KMS-11 (cell line): ENCODE data around the gene LILRB1.

Source experiments
- H2AFZ ChIP-seq: fragments of 200-600 bp; sonication (generic); 2 replicates; pipeline ENCODE4 v1.6.1; 2016; ENCODE audit warnings: antibody characterized with exemption, mixed run types, low read depth
- H3K27ac ChIP-seq: fragments of 200-600 bp; sonication (generic); 2 replicates; pipeline ENCODE4 v1.6.1; 2016; ENCODE audit warnings: mild to moderate bottlenecking, mixed run types
- H3K27me3 ChIP-seq: fragments of 200-600 bp; sonication (generic); 2 replicates; pipeline ENCODE4 v1.6.1; 2017; ENCODE audit warnings: mild to moderate bottlenecking, low read depth, mixed run types, moderate library complexity; ENCODE audit not compliant: insufficient read depth
- H3K36me3 ChIP-seq: fragments of 200-600 bp; sonication (generic); 2 replicates; pipeline ENCODE4 v1.6.1; 2017; ENCODE audit warnings: mild to moderate bottlenecking, mixed run types; ENCODE audit not compliant: insufficient read depth
- H3K4me1 ChIP-seq: fragments of 200-600 bp; sonication (generic); 2 replicates; pipeline ENCODE4 v1.6.1; 2016; ENCODE audit warnings: mild to moderate bottlenecking, low read depth, mixed run types; ENCODE audit not compliant: poor library complexity, severe bottlenecking
- H3K4me2 ChIP-seq: fragments of 200-600 bp; sonication (generic); 2 replicates; pipeline ENCODE4 v1.7.0; 2016; ENCODE audit warnings: mild to moderate bottlenecking, mixed run types
- H3K4me3 ChIP-seq: fragments of 200-600 bp; sonication (generic); IDR thresholded peaks from 2 replicates; pipeline ENCODE4 v1.6.1; 2017; ENCODE audit warnings: low read depth, low read length, mixed read lengths; ENCODE audit not compliant: insufficient read depth
- H3K79me2 ChIP-seq: fragments of 200-600 bp; sonication (generic); 2 replicates; pipeline ENCODE4 v1.6.1; 2016; ENCODE audit warnings: low read depth, mixed run types; ENCODE audit not compliant: insufficient read depth
- H3K9ac ChIP-seq: fragments of 200-600 bp; sonication (generic); 2 replicates; pipeline ENCODE4 v1.6.1; 2016; ENCODE audit warnings: mild to moderate bottlenecking, mixed run types
- H4K20me1 ChIP-seq: fragments of 200-600 bp; sonication (generic); 2 replicates; pipeline ENCODE4 v1.6.1; 2016; ENCODE audit warnings: mild to moderate bottlenecking, mixed run types; ENCODE audit not compliant: insufficient read depth
- CTCF ChIP-seq: fragments of 200-600 bp; sonication (generic); conservative IDR thresholded peaks from 2 replicates; pipeline ENCODE4 v1.6.1; 2017; ENCODE audit warnings: low read depth, mild to moderate bottlenecking, antibody characterized with exemption, low read length, moderate library complexity, mixed read lengths

The LILRB1 gene

DNA sequence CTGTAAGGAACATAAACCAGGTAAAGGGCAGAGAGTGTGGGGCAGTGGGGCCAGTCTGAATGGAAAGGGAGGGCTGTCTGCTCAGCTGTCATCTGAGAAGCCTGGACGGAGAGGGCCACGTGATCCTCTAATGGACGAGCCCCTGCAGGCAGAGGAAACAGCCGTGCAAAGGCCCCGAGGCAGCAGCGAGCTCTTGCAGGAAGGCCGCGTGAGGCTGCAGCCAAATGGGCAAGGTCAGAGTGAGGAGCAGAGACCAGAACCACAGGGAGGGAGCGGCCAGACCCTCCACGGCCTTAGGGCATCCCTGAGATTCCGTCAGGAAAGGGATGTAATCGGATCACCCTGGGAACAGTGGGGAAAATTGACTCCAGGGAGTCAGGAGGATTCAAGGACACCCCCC is 36.9 kb downstream of the LILRB1 start:
- Histone ChIP-seq H3K27ac (no peak overlapping the region), H3K27me3 (no peaks in the 10 kb centered on the region; the same call in 1 of the 2 replicates)

GRCh38 chr19:54668353-54668752 is 38.1 kb downstream of the LILRB1 start:
- no peaks in the 10 kb centered on the region; the same call in 1 of the 2 replicates for H3K27me3 ChIP-seq
- H4K20me1 ChIP-seq: no peaks in the 10 kb centered on the region

More for the DNA sequence above, 36.9 kb downstream of the LILRB1 start:
- H3K36me3 ChIP-seq: no peaks in the 10 kb centered on the region
- no peak for TF ChIP-seq CTCF
- no peak overlapping the region for H3K9ac ChIP-seq
- H3K4me1 ChIP-seq: no peaks in the 10 kb centered on the region
- H4K20me1 ChIP-seq: no peaks in the 10 kb centered on the region
- H3K79me2 ChIP-seq: no peaks in the 10 kb centered on the region
- H2AFZ ChIP-seq: no peak overlapping the region
- no peak overlapping the region for H3K4me2 ChIP-seq
- no peak overlapping the region for H3K4me3 ChIP-seq

DNA sequence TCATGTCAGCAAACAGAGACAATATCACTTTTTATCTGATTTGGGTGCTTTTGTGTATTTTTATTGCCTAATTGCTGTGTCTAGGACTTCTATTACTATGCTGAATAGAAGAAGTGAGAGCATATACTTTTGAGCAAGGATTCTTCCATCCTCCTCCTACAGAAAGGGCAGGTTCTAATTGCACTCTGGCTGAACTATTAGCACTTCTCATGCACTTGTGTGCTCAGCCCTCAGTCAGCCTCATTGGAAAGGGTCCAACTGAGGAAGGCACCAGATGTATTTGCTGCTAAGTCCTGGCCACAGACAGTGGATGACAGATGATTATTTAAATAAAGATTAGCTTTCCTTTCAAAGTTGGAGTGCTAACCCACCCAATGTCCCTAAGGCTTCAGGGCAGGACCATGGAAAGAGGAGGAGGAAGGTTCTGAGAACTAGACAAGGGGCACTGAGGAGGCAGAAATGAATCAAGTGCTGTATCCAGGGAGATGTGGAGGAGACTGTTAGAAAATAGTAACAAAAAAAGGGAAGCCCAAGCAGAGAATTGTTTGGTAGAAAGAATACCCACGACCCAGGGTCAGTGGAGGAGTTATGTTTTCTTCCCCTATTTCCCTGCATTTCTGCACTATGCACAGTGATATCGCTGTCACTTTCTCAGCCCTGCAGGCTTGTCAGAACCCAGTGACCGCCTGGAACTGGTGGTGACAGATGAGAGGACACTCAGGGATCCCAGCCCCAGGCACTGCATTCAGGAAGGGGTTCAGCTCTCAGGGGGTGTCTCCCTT is 40.5 kb downstream of the LILRB1 start:
- no peaks in the 10 kb centered on the region for H3K79me2 ChIP-seq
- no peak for TF ChIP-seq CTCF
- H3K27ac ChIP-seq: no peak overlapping the region
- H4K20me1 ChIP-seq: no peaks in the 10 kb centered on the region
- no peak overlapping the region for H3K9ac ChIP-seq
- H3K4me2 ChIP-seq: no peak overlapping the region
- H3K36me3 ChIP-seq: no peaks in the 10 kb centered on the region
- no peak overlapping the region for H2AFZ ChIP-seq
- H3K27me3 ChIP-seq: no peaks in the 10 kb centered on the region; the same call in 1 of the 2 replicates
- no peaks in the 10 kb centered on the region for H3K4me1 ChIP-seq
- no peak overlapping the region for H3K4me3 ChIP-seq

More at GRCh38 chr19:54668353-54668752, 38.1 kb downstream of the LILRB1 start:
- Histone ChIP-seq H3K4me3 (no peak overlapping the region), H2AFZ (no peak overlapping the region), H3K4me2 (no peak overlapping the region), H3K79me2 (no peaks in the 10 kb centered on the region), H3K36me3 (no peaks in the 10 kb centered on the region), H3K4me1 (no peaks in the 10 kb centered on the region), H3K27ac (no peak overlapping the region), H3K9ac (no peak overlapping the region)
- no peak for TF ChIP-seq CTCF

DNA sequence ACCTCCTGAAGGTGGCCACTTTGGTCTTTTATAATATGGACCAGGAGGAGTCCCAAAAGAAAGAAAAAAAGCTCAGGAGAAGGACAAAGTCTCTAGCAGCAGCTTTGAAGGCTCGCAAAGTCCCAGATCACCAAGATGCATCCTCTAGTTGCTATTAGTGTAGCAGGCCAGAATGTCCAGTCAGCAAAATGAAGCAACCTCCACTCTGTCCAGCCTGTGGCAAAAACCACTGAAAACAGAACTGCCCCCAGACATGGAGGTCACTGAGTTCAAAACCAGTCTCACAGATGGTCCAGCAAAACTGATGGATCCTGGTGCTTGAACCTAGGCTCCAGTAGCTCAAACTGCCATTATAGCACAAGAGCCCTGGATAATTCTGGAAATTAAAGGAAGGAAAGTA is 42.9 kb downstream of the LILRB1 start:
- no peaks in the 10 kb centered on the region for H3K36me3 ChIP-seq
- no peak overlapping the region for H3K4me3 ChIP-seq
- H3K27ac ChIP-seq: no peak overlapping the region
- TF ChIP-seq CTCF: no peak
- no peak overlapping the region for H3K9ac ChIP-seq
- H3K27me3 ChIP-seq: no peaks in the 10 kb centered on the region; the same call in 1 of the 2 replicates
- H2AFZ ChIP-seq: no peak overlapping the region
- H3K79me2 ChIP-seq: no peaks in the 10 kb centered on the region
- H3K4me2 ChIP-seq: no peak overlapping the region
- no peaks in the 10 kb centered on the region for H3K4me1 ChIP-seq
- no peaks in the 10 kb centered on the region for H4K20me1 ChIP-seq
